Endodermal cell (in vitro differentiated cells): ENCODE data around the gene SCN9A. TPM values are rescaled to one million over a fixed set of nuclear protein-coding genes. Genes with fewer than 3 reads are reported as not detected.

Source experiments
- DNase-seq: peaks from one replicate; pipeline ENCODE4 v3.0.0-alpha.2; 2017
- H3K27ac ChIP-seq: 2 replicates; pipeline ENCODE4 v1.5.1; 2013; ENCODE audit warnings: mild to moderate bottlenecking, low read depth, low read length, moderate library complexity
- H3K27me3 ChIP-seq: 2 replicates; pipeline ENCODE4 v1.6.1; 2013; ENCODE audit warnings: mild to moderate bottlenecking, low read length, moderate library complexity; ENCODE audit not compliant: insufficient read depth, control insufficient read depth, poor library complexity, severe bottlenecking
- H3K36me3 ChIP-seq: 2 replicates; pipeline ENCODE4 v1.7.0; 2013; ENCODE audit warnings: mild to moderate bottlenecking, low read length, moderate library complexity; ENCODE audit not compliant: control insufficient read depth, insufficient read depth
- H3K4me1 ChIP-seq: one replicate; pipeline ENCODE4 v1.7.0; 2013; ENCODE audit warnings: low read length; ENCODE audit not compliant: control insufficient read depth, insufficient read depth
- H3K4me3 ChIP-seq: 2 replicates; pipeline ENCODE4 v1.5.1; 2013; ENCODE audit warnings: mild to moderate bottlenecking, low read length, moderate library complexity
- H3K9ac ChIP-seq: 2 replicates; pipeline ENCODE4 v1.6.1; 2013; ENCODE audit warnings: mild to moderate bottlenecking, low read length, moderate library complexity; ENCODE audit not compliant: poor library complexity, severe bottlenecking; ENCODE audit errors: extremely low read depth
- H3K9me3 ChIP-seq: 2 replicates; pipeline ENCODE4 v1.6.1; 2013; ENCODE audit warnings: mild to moderate bottlenecking, low read length, moderate library complexity; ENCODE audit not compliant: control insufficient read depth
- H3K27ac Mint-ChIP-seq: 2 replicates; pipeline ENCODE4 v1.8.0; 2020; ENCODE audit warnings: mixed read lengths
- H3K27me3 Mint-ChIP-seq: 2 replicates; pipeline ENCODE4 v1.8.0; 2021; ENCODE audit warnings: mild to moderate bottlenecking, mixed read lengths; ENCODE audit not compliant: insufficient read depth
- H3K36me3 Mint-ChIP-seq: 2 replicates; pipeline ENCODE4 v1.8.0; 2020; ENCODE audit warnings: low read depth, mixed read lengths
- H3K4me1 Mint-ChIP-seq: 2 replicates; pipeline ENCODE4 v1.8.0; 2020; ENCODE audit warnings: mixed read lengths
- H3K4me3 Mint-ChIP-seq: 2 replicates; pipeline ENCODE4 v1.8.0; 2020; ENCODE audit warnings: mild to moderate bottlenecking, moderate library complexity, mixed read lengths
- H3K9me3 Mint-ChIP-seq: 2 replicates; pipeline ENCODE4 v1.8.0; 2020; ENCODE audit warnings: mild to moderate bottlenecking, mixed read lengths
- WGBS, 2 experiments: methylation state at CpG; one replicate each; pipeline versions ENCODE4 v1.1.5 to v1.1.7; 2013; ENCODE audit warnings: missing lambda C conversion rate in 2 of 2, mixed read lengths in 1 of 2; ENCODE audit not compliant: insufficient coverage in 1 of 2, insufficient read length in 1 of 2; 5-methylcytosine and 5-hydroxymethylcytosine counted together
- total RNA-seq, 2 donors: library from RNA; stranded (reverse); fragmentation: NEBNext Ultra II Directional in 1 of 2; extraction: Animal tissue kit (Norgen Biotek cat#: 25700) in 1 of 2; gene quantifications; 2 replicates in 1 of 2; 3 replicates in 1 of 2; pipeline ENCODE4 v1.2.1, GENCODE V29; 2021
- TF ChIP-seq, protein P1 (sequence below): fragments of 200-600 bp; sonication (generic); conservative IDR thresholded peaks from 2 replicates; pipeline ENCODE4 v1.5.0; 2021; ENCODE audit warnings: antibody characterized with exemption, mild to moderate bottlenecking

The SCN9A gene
- total RNA-seq, 2 donors from 2014 or later: 0.13 to 0.35 TPM

- H3K4me3 ChIP-seq: no peak overlapping the region
- peaks cover 7% of the 10 kb centered on the region for H3K4me1 ChIP-seq
- H3K27me3 Mint-ChIP-seq: no peaks in the 10 kb centered on the region
- no peaks in the 10 kb centered on the region for H3K36me3 Mint-ChIP-seq
- no peaks in the 10 kb centered on the region for H3K27me3 ChIP-seq
- no peak overlapping the region for H3K27ac ChIP-seq
- no peaks in the 10 kb centered on the region for H3K9me3 Mint-ChIP-seq
- TF ChIP-seq, protein P1, sequence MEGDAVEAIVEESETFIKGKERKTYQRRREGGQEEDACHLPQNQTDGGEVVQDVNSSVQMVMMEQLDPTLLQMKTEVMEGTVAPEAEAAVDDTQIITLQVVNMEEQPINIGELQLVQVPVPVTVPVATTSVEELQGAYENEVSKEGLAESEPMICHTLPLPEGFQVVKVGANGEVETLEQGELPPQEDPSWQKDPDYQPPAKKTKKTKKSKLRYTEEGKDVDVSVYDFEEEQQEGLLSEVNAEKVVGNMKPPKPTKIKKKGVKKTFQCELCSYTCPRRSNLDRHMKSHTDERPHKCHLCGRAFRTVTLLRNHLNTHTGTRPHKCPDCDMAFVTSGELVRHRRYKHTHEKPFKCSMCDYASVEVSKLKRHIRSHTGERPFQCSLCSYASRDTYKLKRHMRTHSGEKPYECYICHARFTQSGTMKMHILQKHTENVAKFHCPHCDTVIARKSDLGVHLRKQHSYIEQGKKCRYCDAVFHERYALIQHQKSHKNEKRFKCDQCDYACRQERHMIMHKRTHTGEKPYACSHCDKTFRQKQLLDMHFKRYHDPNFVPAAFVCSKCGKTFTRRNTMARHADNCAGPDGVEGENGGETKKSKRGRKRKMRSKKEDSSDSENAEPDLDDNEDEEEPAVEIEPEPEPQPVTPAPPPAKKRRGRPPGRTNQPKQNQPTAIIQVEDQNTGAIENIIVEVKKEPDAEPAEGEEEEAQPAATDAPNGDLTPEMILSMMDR: no peak
- H3K4me1 Mint-ChIP-seq: peaks cover 19% of the 10 kb centered on the region
- no peak overlapping the region for H3K27ac Mint-ChIP-seq
- no peak overlapping the region for H3K4me3 Mint-ChIP-seq
- DNase-seq: no peak
- H3K9me3 ChIP-seq: no peaks in the 10 kb centered on the region
- no peaks in the 10 kb centered on the region for H3K36me3 ChIP-seq
- H3K9ac ChIP-seq: no peak overlapping the region
Measured at GRCh38 chr2:166334805-166335204, 40.9 kb downstream of the SCN9A start.

DNA sequence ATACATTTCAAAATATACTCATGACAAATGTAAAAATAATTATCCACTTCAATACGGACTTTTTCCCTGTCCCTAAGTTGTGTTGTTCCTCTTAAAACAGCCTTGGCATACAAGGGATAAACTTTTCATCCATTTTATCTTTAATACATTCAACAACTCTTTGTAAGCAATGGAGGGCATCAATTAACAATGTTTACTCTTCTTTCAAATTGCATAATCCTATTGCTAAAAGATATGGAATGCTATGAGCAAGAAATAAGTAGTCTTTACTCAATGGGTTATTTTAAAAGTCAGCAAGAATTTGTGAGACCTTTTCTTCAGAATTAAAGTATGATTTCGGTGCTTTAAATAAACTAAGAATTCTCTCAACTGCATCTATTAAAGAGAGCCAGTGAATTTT is 41.9 kb downstream of the SCN9A start:
- Histone ChIP-seq H3K4me3 (no peak overlapping the region), H3K9me3 (no peaks in the 10 kb centered on the region), H3K9ac (no peak overlapping the region), H3K4me1 (peaks cover 7% of the 10 kb centered on the region), H3K27ac (no peak overlapping the region), H3K27me3 (no peaks in the 10 kb centered on the region), H3K36me3 (no peaks in the 10 kb centered on the region)
- DNase-seq: no peak
- 40 to 88% methylated on average over 1 to 2 of the region's 2 CpGs for WGBS, 2 experiments
- Mint-ChIP-seq H3K36me3 (no peaks in the 10 kb centered on the region), H3K9me3 (no peaks in the 10 kb centered on the region), H3K4me1 (peaks cover 19% of the 10 kb centered on the region), H3K4me3 (no peak overlapping the region), H3K27ac (no peak overlapping the region), H3K27me3 (no peaks in the 10 kb centered on the region)
- TF ChIP-seq, protein P1: no peak

DNA sequence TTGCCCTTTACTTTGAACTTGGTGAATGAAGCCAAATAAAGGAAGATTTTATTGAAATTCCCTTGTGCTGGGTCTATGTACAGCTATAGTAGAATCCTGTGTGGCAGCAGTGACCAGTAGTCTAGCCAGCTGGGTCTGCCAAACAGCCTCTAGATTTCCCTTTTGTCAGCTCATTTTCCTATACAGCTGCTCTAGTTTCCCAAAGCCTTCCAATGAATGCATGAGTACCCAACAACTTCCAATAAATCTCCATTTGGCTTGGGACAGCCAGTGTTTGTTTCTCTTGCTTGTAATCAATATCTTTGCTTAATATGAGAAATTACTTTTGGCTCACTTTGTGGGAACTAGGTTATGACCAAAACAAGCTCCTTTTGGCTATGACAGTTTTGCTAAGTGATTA is 43.6 kb downstream of the SCN9A start:
- Mint-ChIP-seq H3K9me3 (no peaks in the 10 kb centered on the region), H3K27me3 (no peaks in the 10 kb centered on the region)

More for the DNA sequence above, 43.6 kb downstream of the SCN9A start:
- no peak overlapping the region for H3K27ac Mint-ChIP-seq
- H3K36me3 Mint-ChIP-seq: no peaks in the 10 kb centered on the region
- Histone ChIP-seq H3K4me3 (no peak overlapping the region), H3K9ac (no peak overlapping the region), H3K27ac (no peak overlapping the region), H3K9me3 (no peaks in the 10 kb centered on the region), H3K36me3 (no peaks in the 10 kb centered on the region), H3K27me3 (no peaks in the 10 kb centered on the region), H3K4me1 (peaks cover 7% of the 10 kb centered on the region)
- DNase-seq: no peak
- no peak overlapping the region for H3K4me3 Mint-ChIP-seq
- TF ChIP-seq, protein P1: no peak
- peaks cover 19% of the 10 kb centered on the region for H3K4me1 Mint-ChIP-seq
